Measurements from ENCODE around the gene ISG20. TPM values are rescaled to one million over a fixed set of nuclear protein-coding genes. Genes with fewer than 3 reads are reported as not detected.
"Not testable (repeated sequence)": the region's sequence is repeated elsewhere in the genome, so short reads cannot be mapped to it uniquely, and the experiment has no call there.

Gene ISG20
- polyA plus RNA-seq, 4 donors = 1.1 to 2.4 (median 1.4) TPM

GRCh38 chr15:88617790-88618189 is 21.0 kb upstream of the ISG20 start:
- no peak for DNase-seq (ENCODE audit: low read depth in 4 of 4, low spot score in 2 of 4)

- DNase-seq (ENCODE audit: low read depth in 4 of 4, low spot score in 2 of 4) = no peak
These were observed 20.1 kb upstream of the ISG20 start for GRCh38 chr15:88618686-88619085.

GRCh38 chr15:88619796-88620195 is 19.0 kb upstream of the ISG20 start:
- no peak for DNase-seq (ENCODE audit: low read depth in 4 of 4, low spot score in 2 of 4)

GRCh38 chr15:88620995-88621772 is 17.6 kb upstream of the ISG20 start, which contains the start of gene AEN:
TSS of gene AEN (plus strand) at chr15:88621340. CDS start at chr15:88626210, 4,870 bp downstream.
- DNase-seq (ENCODE audit: low read depth in 4 of 4, low spot score in 2 of 4) = peak in 3 of 4 donors; percentile 82 to 91 (median 87)

DNA sequence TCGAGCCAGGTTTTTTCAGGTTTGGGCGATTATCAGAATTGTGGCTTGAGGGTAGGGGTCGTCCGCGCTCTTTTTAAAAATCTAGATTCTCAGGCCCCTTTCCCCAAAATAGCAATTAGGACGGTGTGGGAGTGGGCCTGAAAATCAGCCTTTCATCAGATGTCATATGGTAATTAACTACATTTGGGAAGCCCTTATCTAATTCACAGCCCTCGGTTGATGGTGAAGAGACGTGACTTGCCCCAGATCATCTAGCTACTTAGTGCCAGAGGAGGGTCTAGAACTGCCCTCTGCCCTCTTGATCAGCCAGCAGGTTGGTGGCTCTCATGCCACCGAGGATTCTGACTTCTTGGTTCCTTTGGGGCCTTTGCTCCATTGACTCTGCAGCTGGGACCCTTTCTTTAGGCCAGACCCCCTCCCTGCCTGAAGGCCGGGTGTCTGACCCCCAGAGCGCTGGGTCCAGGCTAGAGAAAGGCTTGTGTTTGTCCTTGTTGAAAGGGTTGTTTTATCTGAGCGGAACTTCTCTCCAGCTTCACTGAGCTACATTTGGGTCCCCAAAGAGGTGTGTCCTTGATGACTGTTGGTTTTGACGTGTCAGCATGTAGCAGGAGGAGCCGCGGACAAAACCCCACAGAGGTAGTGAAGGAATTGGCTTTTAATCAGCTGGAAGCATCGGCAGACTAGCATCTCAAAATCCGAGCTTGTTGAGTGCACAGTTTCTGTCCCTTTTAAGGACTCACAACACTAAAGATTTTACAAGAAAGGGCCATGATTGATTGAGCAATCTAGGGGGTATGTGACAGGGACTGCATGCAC is 16.8 kb upstream of the ISG20 start:
- DNase-seq (ENCODE audit: low read depth in 4 of 4, low spot score in 2 of 4) = no peak

GRCh38 chr15:88622605-88622975 is 16.2 kb upstream of the ISG20 start:
- no peak for DNase-seq (ENCODE audit: low read depth in 4 of 4, low spot score in 2 of 4)

DNA sequence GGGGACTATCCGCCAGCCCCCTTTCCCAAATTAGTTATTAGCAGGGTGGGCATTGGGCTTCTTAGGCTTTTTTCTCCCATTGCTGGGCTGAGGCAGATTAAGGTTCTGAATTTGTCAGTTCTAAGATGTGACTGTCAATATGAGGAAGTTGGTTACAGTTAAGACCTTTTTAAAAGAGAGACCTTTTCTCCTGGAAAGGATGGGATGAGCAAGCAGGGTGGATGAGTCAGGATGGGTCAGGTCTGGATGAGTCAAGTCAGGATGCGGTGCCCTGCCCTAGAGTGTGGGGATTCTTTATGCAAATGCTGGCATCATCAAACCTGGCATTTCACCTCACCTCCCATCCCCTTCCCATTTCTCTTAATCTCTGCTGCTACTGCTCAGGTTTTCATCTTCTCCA is 15.8 kb upstream of the ISG20 start:
- no peak for DNase-seq (ENCODE audit: low read depth in 4 of 4, low spot score in 2 of 4)

GRCh38 chr15:88623632-88624031 is 15.2 kb upstream of the ISG20 start:
- DNase-seq (ENCODE audit: low read depth in 4 of 4, low spot score in 2 of 4) = no peak

- peak in 2 of 4 donors; percentile 44 to 56 for DNase-seq (ENCODE audit: low read depth in 4 of 4, low spot score in 2 of 4)
These were observed 14.5 kb upstream of the ISG20 start for GRCh38 chr15:88624156-88624970.

GRCh38 chr15:88624971-88625490 is 13.8 kb upstream of the ISG20 start:
- no peak for DNase-seq (ENCODE audit: low read depth in 4 of 4, low spot score in 2 of 4)

- no peak for DNase-seq (ENCODE audit: low read depth in 4 of 4, low spot score in 2 of 4)
These were observed 12.7 kb upstream of the ISG20 start for GRCh38 chr15:88625943-88626741.

DNA sequence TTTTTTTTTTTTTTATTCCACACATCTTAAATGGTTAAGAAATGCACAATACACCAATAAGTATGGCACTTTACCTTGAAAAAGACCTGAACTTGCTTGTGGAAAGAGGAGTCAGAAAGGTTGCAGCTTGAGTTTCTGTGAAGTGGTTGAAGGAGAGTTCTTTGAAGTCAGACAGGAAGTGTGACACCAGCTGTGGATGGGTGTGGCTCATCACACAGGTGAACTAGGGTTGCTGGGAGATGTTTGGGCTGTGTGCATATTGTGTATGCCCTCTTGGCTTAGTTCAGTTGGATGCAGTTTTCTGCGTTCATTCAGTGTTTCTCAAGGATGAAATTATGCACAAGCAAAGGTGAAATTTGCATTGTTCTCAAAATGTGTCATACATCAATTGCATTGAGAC is 11.4 kb upstream of the ISG20 start:
- DNase-seq (ENCODE audit: low read depth in 4 of 4, low spot score in 2 of 4) = no peak

GRCh38 chr15:88628018-88628654 is 10.7 kb upstream of the ISG20 start:
- no peak for DNase-seq (ENCODE audit: low read depth in 4 of 4, low spot score in 2 of 4)

GRCh38 chr15:88629071-88629470 is 9.7 kb upstream of the ISG20 start:
- DNase-seq (ENCODE audit: low read depth in 4 of 4, low spot score in 2 of 4) = no peak

DNA sequence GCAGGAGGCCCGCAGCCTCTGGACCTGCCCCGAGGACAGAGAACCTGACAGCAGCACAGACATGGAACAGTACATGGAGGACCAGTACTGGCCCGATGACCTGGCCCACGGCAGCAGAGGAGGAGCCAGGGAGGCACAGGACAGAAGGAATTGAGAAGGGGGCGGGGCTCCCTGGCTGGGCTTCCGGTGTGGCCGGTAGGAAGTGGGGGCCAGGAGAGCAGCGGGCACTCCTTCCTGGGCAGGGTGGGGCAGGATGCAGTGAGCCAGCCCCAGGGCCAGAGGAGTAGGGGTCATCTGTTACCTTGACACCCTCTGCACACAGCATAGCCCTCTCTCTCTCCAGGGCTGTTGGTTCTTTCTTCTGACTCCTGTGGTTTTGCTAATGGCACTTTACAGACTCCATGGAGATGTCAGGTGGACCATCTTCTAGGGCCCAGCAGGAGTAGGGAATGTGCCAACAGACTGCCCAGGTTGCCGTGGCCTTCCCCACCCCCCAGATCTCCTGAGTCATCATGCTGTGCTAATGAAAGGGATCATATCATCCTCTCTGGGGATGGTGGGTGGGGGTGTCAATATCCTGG is 8.6 kb upstream of the ISG20 start:
- DNase-seq (ENCODE audit: low read depth in 4 of 4, low spot score in 2 of 4) = no peak

GRCh38 chr15:88630798-88631463 is 7.9 kb upstream of the ISG20 start:
- no peak for DNase-seq (ENCODE audit: low read depth in 4 of 4, low spot score in 2 of 4)

- DNase-seq (ENCODE audit: low read depth in 4 of 4, low spot score in 2 of 4) = no peak
These were observed 7.3 kb upstream of the ISG20 start for GRCh38 chr15:88631464-88632028.

DNA sequence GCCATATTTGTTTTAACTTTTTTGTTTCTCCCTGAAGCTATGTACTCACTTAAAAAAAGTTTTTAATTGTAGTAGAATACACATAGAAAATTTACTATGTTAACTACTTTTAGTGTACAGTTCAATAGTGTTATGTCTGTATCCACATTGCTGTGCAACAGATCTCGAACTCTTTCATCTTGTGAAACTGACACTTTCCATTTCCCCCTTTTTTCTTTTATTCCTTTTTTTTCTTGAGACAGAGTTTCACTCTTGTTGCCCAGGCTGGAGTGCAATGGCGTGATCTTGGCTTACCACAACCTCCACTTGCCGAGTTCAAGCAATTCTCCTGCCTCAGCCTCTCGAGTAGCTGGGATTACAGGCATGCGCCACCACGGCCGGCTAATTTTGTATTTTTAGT is 6.0 kb upstream of the ISG20 start:
- not testable (repeated sequence) for DNase-seq (ENCODE audit: low read depth in 4 of 4, low spot score in 2 of 4)

Data from left renal cortex interstitium (tissue), 4 donors.